ENCODE measurements around the gene CDH13. TPM values are rescaled to one million over a fixed set of nuclear protein-coding genes. Genes with fewer than 3 reads are reported as not detected.

The CDH13 gene
- total and polyA plus RNA-seq, 10 of the 15 experiments (the other 5 are each of a cell fraction or from before 2014, with no cell fraction given): under 0.01 to 0.05 TPM; not detected in 8

DNA sequence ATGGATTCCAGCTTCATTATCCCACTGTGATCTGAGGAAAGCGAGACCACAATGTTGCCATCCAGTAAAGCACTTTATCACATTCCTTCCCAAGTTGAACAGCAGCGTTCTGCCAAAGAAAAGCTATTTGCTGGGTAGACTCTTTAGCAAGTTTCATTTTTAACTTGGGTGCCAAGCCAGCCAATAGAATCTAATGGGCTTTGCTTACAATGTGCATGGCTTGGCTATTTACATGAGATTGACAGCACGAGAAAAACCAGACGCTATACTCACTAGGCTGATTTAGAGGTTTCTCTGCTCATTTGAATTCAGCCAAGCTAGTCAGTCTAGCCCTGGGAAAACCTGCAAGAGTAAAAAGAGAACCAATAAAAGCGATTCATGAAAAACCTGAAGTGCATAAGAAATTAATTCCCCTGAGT, 108.9 kb downstream of the CDH13 start (continued):
- TF ChIP-seq RBBP5 (conservative IDR thresholded peaks at IDR 0.05): no peak
- no peak for TF ChIP-seq RCOR1 (conservative IDR thresholded peaks at IDR 0.05; ENCODE audit: low read depth, low read length)
- TF ChIP-seq, protein P1, sequence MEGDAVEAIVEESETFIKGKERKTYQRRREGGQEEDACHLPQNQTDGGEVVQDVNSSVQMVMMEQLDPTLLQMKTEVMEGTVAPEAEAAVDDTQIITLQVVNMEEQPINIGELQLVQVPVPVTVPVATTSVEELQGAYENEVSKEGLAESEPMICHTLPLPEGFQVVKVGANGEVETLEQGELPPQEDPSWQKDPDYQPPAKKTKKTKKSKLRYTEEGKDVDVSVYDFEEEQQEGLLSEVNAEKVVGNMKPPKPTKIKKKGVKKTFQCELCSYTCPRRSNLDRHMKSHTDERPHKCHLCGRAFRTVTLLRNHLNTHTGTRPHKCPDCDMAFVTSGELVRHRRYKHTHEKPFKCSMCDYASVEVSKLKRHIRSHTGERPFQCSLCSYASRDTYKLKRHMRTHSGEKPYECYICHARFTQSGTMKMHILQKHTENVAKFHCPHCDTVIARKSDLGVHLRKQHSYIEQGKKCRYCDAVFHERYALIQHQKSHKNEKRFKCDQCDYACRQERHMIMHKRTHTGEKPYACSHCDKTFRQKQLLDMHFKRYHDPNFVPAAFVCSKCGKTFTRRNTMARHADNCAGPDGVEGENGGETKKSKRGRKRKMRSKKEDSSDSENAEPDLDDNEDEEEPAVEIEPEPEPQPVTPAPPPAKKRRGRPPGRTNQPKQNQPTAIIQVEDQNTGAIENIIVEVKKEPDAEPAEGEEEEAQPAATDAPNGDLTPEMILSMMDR (IDR thresholded peaks at IDR 0.05 in 2 of 3, conservative IDR thresholded peaks at IDR 0.05 in 1 of 3; ENCODE audit: control insufficient read depth in 2 of 3, extremely low read depth in 1 of 3, insufficient read depth in 1 of 3, low read depth in 3 of 3, low read length in 3 of 3): no peak
- TF ChIP-seq CBX5 (IDR thresholded peaks at IDR 0.05; ENCODE audit: low read depth): 0 out of 2 replicates have a peak, but pooled peaks have one; percentile 37
- no peak for TF ChIP-seq SMARCA5 (IDR thresholded peaks at IDR 0.05)

DNA sequence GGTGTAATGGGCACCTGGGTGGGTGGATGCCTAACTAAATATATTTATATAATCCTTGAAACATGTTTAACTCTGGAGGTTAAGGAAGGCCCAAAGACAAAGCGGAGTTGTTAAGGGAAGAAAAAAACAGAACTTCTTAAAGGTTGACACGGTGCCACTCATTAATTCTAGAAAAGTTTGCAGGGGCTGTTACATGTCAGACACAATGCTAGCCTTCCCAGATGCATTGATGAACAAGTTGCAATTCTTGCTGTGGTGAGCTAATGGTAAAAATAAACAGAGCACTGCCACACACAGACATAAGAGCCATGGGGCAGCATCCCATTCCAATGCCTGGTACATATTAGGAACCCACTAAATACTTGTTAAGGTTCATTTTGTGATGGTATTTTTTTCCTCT, 109.5 kb downstream of the CDH13 start:
- no peak overlapping the region for H3K9ac ChIP-seq (ENCODE audit: control insufficient read depth, insufficient read depth, low read length)
- H3K4me3 ChIP-seq: no peak overlapping the region
- in situ Hi-C loops (cut with MboI) (no loop called here), intact Hi-C loops (cut with micrococcal nuclease; ENCODE audit: unreplicated experiment) (loop anchor here (5.0 kb wide), 1 partner anchor 84 kb away; no protein-coding TSS in a partner anchor)
- SMC1A ChIA-PET (ENCODE audit: uncharacterized antibody, unreplicated experiment): interaction anchor here (0.8 to 1.6 kb wide), 3 partner anchors 10 to 94 kb away, joined by 3 to 4 read pairs (median 3); no protein-coding TSS in a partner anchor
- H3K9me3 ChIP-seq (replicated peaks; ENCODE audit: control insufficient read depth, insufficient read depth, low read length): no peaks in the 10 kb centered on the region; the same call in 1 of the 3 replicates
- RAD21 ChIA-PET (ENCODE audit: unreplicated experiment): interaction anchor here (0.7 to 1.4 kb wide), 2 partner anchors 59 to 84 kb away, joined by 3 to 4 read pairs; no protein-coding TSS in a partner anchor
- no peak overlapping the region for H2AFZ ChIP-seq (ENCODE audit: control insufficient read depth, low read depth, low read length)
- no peaks in the 10 kb centered on the region for H3K79me2 ChIP-seq (ENCODE audit: control insufficient read depth, insufficient read depth, low read length)
- H3K4me2 ChIP-seq (ENCODE audit: control insufficient read depth, insufficient read depth): no peak overlapping the region
- no peaks in the 10 kb centered on the region for H3K36me3 ChIP-seq (ENCODE audit: control insufficient read depth in 2 of 2, insufficient read depth in 2 of 2, low read length in 1 of 2)
- POLR2A ChIA-PET: interaction anchor here (1.1 kb wide), 1 partner anchor 10 kb away, joined by 3 read pairs; no protein-coding TSS in a partner anchor
- CTCF ChIA-PET: no interaction called here
- BruUV-seq (replicated peaks): no TSS peak
- 40% methylated on average over 2 of the region's 2 CpGs for WGBS (ENCODE audit: insufficient coverage, insufficient replicate concordance, low lambda C conversion rate, missing lambda C conversion rate)
- H3K27ac ChIP-seq (ENCODE audit: control insufficient read depth, insufficient read depth): no peak overlapping the region
- no peaks in the 10 kb centered on the region; the same call in 1 of the 2 replicates for H4K20me1 ChIP-seq (ENCODE audit: control insufficient read depth, insufficient read depth)
- 0 out of 2 replicates have a peak, but pooled peaks cover 2% of the 10 kb centered on the region for H3K4me1 ChIP-seq (ENCODE audit: control insufficient read depth, insufficient read depth, low read length)
- no peak for FAIRE-seq
- no peak for ATAC-seq
- no peak for DNase-seq (ENCODE audit: low read depth, low spot score)
- no peaks in the 10 kb centered on the region for H3K27me3 ChIP-seq (replicated peaks in 1 of 2; ENCODE audit: control insufficient read depth in 2 of 2, insufficient read depth in 2 of 2, low read length in 1 of 2)
- TF ChIP-seq SUZ12 (IDR thresholded peaks at IDR 0.05; ENCODE audit: unreplicated experiment) (no peak), STAT3 (IDR thresholded peaks at IDR 0.05; ENCODE audit: low read depth, low read length) (no peak), PML (IDR thresholded peaks at IDR 0.05; ENCODE audit: low read length) (no peak), STAT1 (conservative IDR thresholded peaks at IDR 0.05) (no peak), CREB1 (IDR thresholded peaks at IDR 0.05; ENCODE audit: low read depth) (no peak), EGR1 (IDR thresholded peaks at IDR 0.05; ENCODE audit: borderline replicate concordance in 1 of 2, low read depth in 2 of 2, low read length in 2 of 2) (no peak), RAD21 (IDR thresholded peaks at IDR 0.05; ENCODE audit: insufficient read depth, low read depth, low read length) (no peak), HDAC6 (IDR thresholded peaks at IDR 0.05; ENCODE audit: unreplicated experiment) (no peak), SP1 (IDR thresholded peaks at IDR 0.05; ENCODE audit: low read depth, low read length) (no peak)
- TF ChIP-seq, protein P2, sequence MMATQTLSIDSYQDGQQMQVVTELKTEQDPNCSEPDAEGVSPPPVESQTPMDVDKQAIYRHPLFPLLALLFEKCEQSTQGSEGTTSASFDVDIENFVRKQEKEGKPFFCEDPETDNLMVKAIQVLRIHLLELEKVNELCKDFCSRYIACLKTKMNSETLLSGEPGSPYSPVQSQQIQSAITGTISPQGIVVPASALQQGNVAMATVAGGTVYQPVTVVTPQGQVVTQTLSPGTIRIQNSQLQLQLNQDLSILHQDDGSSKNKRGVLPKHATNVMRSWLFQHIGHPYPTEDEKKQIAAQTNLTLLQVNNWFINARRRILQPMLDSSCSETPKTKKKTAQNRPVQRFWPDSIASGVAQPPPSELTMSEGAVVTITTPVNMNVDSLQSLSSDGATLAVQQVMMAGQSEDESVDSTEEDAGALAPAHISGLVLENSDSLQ (IDR thresholded peaks at IDR 0.05): no peak
- TF ChIP-seq, protein P3, sequence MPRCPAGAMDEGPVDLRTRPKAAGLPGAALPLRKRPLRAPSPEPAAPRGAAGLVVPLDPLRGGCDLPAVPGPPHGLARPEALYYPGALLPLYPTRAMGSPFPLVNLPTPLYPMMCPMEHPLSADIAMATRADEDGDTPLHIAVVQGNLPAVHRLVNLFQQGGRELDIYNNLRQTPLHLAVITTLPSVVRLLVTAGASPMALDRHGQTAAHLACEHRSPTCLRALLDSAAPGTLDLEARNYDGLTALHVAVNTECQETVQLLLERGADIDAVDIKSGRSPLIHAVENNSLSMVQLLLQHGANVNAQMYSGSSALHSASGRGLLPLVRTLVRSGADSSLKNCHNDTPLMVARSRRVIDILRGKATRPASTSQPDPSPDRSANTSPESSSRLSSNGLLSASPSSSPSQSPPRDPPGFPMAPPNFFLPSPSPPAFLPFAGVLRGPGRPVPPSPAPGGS (IDR thresholded peaks at IDR 0.05; ENCODE audit: borderline replicate concordance, insufficient read depth, low read depth, low read length, poor library complexity, severe bottlenecking): no peak
- TF ChIP-seq, protein P1 (IDR thresholded peaks at IDR 0.05 in 2 of 3, conservative IDR thresholded peaks at IDR 0.05 in 1 of 3; ENCODE audit: control insufficient read depth in 2 of 3, extremely low read depth in 1 of 3, insufficient read depth in 1 of 3, low read depth in 3 of 3, low read length in 3 of 3): no peak
